SK-N-SH (cell line): ENCODE data around the gene POLR2C. TPM values are rescaled to one million over a fixed set of nuclear protein-coding genes. Genes with fewer than 3 reads are reported as not detected.

Source experiments
- CTCF ChIA-PET: fragments of 300-600, 350-600 bp; formaldehyde crosslinking; extraction: SDS; loops from one replicate; lab custom pipeline; 2021; lab: Yijun Ruan, JAX
- POLR2A ChIA-PET: fragments of 350-600 bp; sonication (Branson Sonifier 250); formaldehyde crosslinking; extraction: SDS; loops from one replicate; lab custom pipeline; 2020; ENCODE audit warnings: antibody characterized with exemption, inconsistent platforms; lab: Yijun Ruan, JAX
- DNase-seq: peaks from one replicate; pipeline ENCODE4 v3.0.0; 2012
- H2AFZ ChIP-seq: fragments of 200-600 bp; sonication (generic); 2 replicates; pipeline ENCODE4 v1.8.1; 2016; ENCODE audit warnings: antibody characterized with exemption, mild to moderate bottlenecking, low read depth
- H3F3A ChIP-seq: fragments of 200-600 bp; sonication (generic); replicated peaks from 2 replicates; pipeline ENCODE3; 2016; ENCODE audit warnings: antibody characterized with exemption, mild to moderate bottlenecking; ENCODE audit not compliant: insufficient read depth
- H3K27ac ChIP-seq, 2 experiments: fragments of 200-500 bp in 1 of 2; fragments of 200-600 bp in 1 of 2; sonication (Bioruptor generic) in 1 of 2; sonication (generic), shearing (Covaris generic) in 1 of 2; 2 replicates each; pipeline versions ENCODE4 v1.5.1 to v1.6.1; 2014 to 2016; ENCODE audit warnings: low read depth in 2 of 2, inconsistent platforms in 1 of 2, low read length in 1 of 2, mild to moderate bottlenecking in 1 of 2, mixed read lengths in 1 of 2
- H3K27me3 ChIP-seq: fragments of 200-600 bp; sonication (generic), shearing (Covaris generic); 2 replicates; pipeline ENCODE4 v1.6.1; 2016; ENCODE audit warnings: mixed run types; ENCODE audit not compliant: insufficient read depth
- H3K36me3 ChIP-seq, 2 experiments: fragments of 200-500 bp in 1 of 2; fragments of 200-600 bp in 1 of 2; sonication (Bioruptor generic) in 1 of 2; sonication (generic) in 1 of 2; replicated peaks in 1 of 2; 2 replicates each; pipeline versions ENCODE3 to v1.5.1; 2014 to 2016; ENCODE audit warnings: low read length in 1 of 2, mild to moderate bottlenecking in 1 of 2; ENCODE audit not compliant: insufficient read depth in 2 of 2, control insufficient read depth in 1 of 2
- H3K4me1 ChIP-seq, 2 experiments: fragments of 200-500 bp in 1 of 2; fragments of 200-600 bp in 1 of 2; sonication (Bioruptor generic) in 1 of 2; sonication (generic), shearing (Covaris generic) in 1 of 2; 2 replicates each; pipeline versions ENCODE4 v1.5.1 to v1.6.1; 2014 to 2016; ENCODE audit warnings: low read depth in 1 of 2, low read length in 1 of 2, mixed run types in 1 of 2; ENCODE audit not compliant: insufficient read depth in 2 of 2, control insufficient read depth in 1 of 2
- H3K4me2 ChIP-seq: fragments of 200-600 bp; sonication (generic), shearing (Covaris generic); 2 replicates; pipeline ENCODE4 v1.6.1; 2017; ENCODE audit warnings: mixed run types
- H3K4me3 ChIP-seq, 2 experiments: fragments of 200-500 bp in 1 of 2; fragments of 200-600 bp in 1 of 2; sonication (Bioruptor generic) in 1 of 2; sonication (generic), shearing (Covaris generic) in 1 of 2; 2 replicates each; pipeline versions ENCODE4 v1.5.1 to v1.8.1; 2014 to 2016; ENCODE audit warnings: low read depth in 2 of 2, inconsistent platforms in 1 of 2, low read length in 1 of 2, mild to moderate bottlenecking in 1 of 2, mixed read lengths in 1 of 2, moderate library complexity in 1 of 2
- H3K79me2 ChIP-seq: fragments of 200-600 bp; sonication (generic); 2 replicates; pipeline ENCODE4 v1.8.1; 2017; ENCODE audit warnings: mild to moderate bottlenecking; ENCODE audit not compliant: insufficient read depth
- H3K9ac ChIP-seq: fragments of 200-600 bp; sonication (generic); 2 replicates; pipeline ENCODE4 v1.6.1; 2017; ENCODE audit warnings: mixed run types
- H3K9me2 ChIP-seq: fragments of 200-600 bp; sonication (generic); 2 replicates; pipeline ENCODE4 v1.6.1; 2017; ENCODE audit warnings: mixed run types
- H3K9me3 ChIP-seq: fragments of 200-600 bp; sonication (generic); 2 replicates; pipeline ENCODE4 v1.6.1; 2017; ENCODE audit warnings: mixed run types, mild to moderate bottlenecking, moderate library complexity
- H4K20me1 ChIP-seq: fragments of 200-600 bp; sonication (generic); 2 replicates; pipeline ENCODE4 v1.6.1; 2017; ENCODE audit warnings: mild to moderate bottlenecking, mixed run types; ENCODE audit not compliant: insufficient read depth
- FOSL2 ChIP-seq: IDR thresholded peaks from 2 replicates; pipeline ENCODE4 v1.4.0; 2012; ENCODE audit warnings: low read depth, mild to moderate bottlenecking, moderate library complexity, borderline replicate concordance
- IRF3 ChIP-seq: fragments of 150-350 bp; IDR thresholded peaks from 2 replicates; pipeline ENCODE4 v1.6.1; 2016; ENCODE audit warnings: mild to moderate bottlenecking, low read depth, low read length
- MEF2A ChIP-seq: IDR thresholded peaks from 2 replicates; pipeline ENCODE4 v1.4.0; 2012; ENCODE audit warnings: low read depth, borderline replicate concordance
- MXI1 ChIP-seq: IDR thresholded peaks from 2 replicates; pipeline ENCODE4 v1.6.1; 2012; ENCODE audit warnings: mild to moderate bottlenecking, low read depth, low read length, improper control_type of control experiment
- REST ChIP-seq: IDR thresholded peaks from 2 replicates; pipeline ENCODE4 v1.6.1; 2012; ENCODE audit warnings: mild to moderate bottlenecking, low read depth, low read length, moderate library complexity
- USF1 ChIP-seq: IDR thresholded peaks from 2 replicates; pipeline ENCODE4 v1.4.0; 2012; ENCODE audit warnings: low read depth, borderline replicate concordance
- WGBS: methylation state at CpG from one replicate; pipeline ENCODE4 v1.1.6; 2017; ENCODE audit warnings: low lambda C conversion rate; 5-methylcytosine and 5-hydroxymethylcytosine counted together
- polyA plus RNA-seq, 3 experiments: library from polyadenylated mRNA; depleted of rRNA; stranded (reverse); fragments of >200 nt; gene quantifications; 2 replicates each; pipeline ENCODE4 v1.2.3, GENCODE V29; 2012

POLR2C gene
- polyA plus RNA-seq, 1 of the 3 experiments (the other 2 are of a cell fraction): 160 TPM

GRCh38 chr16:57484515-57485005, 22.1 kb downstream of the POLR2C start:
- no peak overlapping the region for H2AFZ ChIP-seq
- no peaks in the 10 kb centered on the region for H4K20me1 ChIP-seq
- DNase-seq: no peak
- H3K27me3 ChIP-seq: no peaks in the 10 kb centered on the region
- H3K4me1 ChIP-seq: peaks cover 6 to 59% of the 10 kb centered on the region in 2 experiments; a peak in 3 of 4 replicates
- H3K9ac ChIP-seq: no peak overlapping the region
- ChIA-PET POLR2A (interaction anchor here (0.8 to 10.0 kb wide), 6 partner anchors 12 to 37 kb away, joined by 3 to 152 read pairs (median 10); partner anchors contain the start of genes CIAPIN1, COQ9 and POLR2C), CTCF (interaction anchor here (4.0 to 21.0 kb wide), 2 partner anchors 30 to 66 kb away, joined by 22 to 354 read pairs; no protein-coding TSS in a partner anchor)
- TF ChIP-seq FOSL2 (no peak), MEF2A (no peak), USF1 (no peak), IRF3 (no peak)
- H3K9me3 ChIP-seq: no peaks in the 10 kb centered on the region
- peaks cover 5% of the 10 kb centered on the region for H3F3A ChIP-seq
- H3K4me3 ChIP-seq: peak overlapping the region in 1 of 2 experiments; percentile 83; a peak in 2 of 4 replicates
- H3K27ac ChIP-seq: peak overlapping the region in 1 of 2 experiments; percentile 94; a peak in 2 of 4 replicates
- H3K79me2 ChIP-seq: no peaks in the 10 kb centered on the region; the same call in 1 of the 2 replicates
- peak overlapping the region; percentile 97; the same call in 1 of the 2 replicates for H3K4me2 ChIP-seq
- H3K9me2 ChIP-seq: no peaks in the 10 kb centered on the region
- no peaks in the 10 kb centered on the region for H3K36me3 ChIP-seq
- 84% methylated on average over 7 of the region's 8 CpGs for WGBS

GRCh38 chr16:57485091-57485915, 22.8 kb downstream of the POLR2C start:
- H3K27me3 ChIP-seq: no peaks in the 10 kb centered on the region
- peaks cover 5% of the 10 kb centered on the region for H3F3A ChIP-seq
- CTCF ChIA-PET: interaction anchor here (1.3 to 21.0 kb wide), 4 partner anchors 9 to 90 kb away, joined by 3 to 354 read pairs (median 12); no protein-coding TSS in a partner anchor
- peak overlapping the region; percentile 67 to 83 for H3K4me3 ChIP-seq
- WGBS: 57% methylated on average over 12 of the region's 14 CpGs
- H4K20me1 ChIP-seq: no peaks in the 10 kb centered on the region
- H3K79me2 ChIP-seq: no peaks in the 10 kb centered on the region; the same call in 1 of the 2 replicates
- H3K27ac ChIP-seq: peak overlapping the region in 1 of 2 experiments; percentile 94; a peak in 2 of 4 replicates
- H3K9me2 ChIP-seq: no peaks in the 10 kb centered on the region
- H3K9ac ChIP-seq: peak overlapping the region; percentile 64
- TF ChIP-seq MXI1 (0 out of 2 replicates have a peak, but pooled peaks have one; percentile 39), REST (no peak)
- TF ChIP-seq, all 33 proteins: peak for 1
- peak overlapping the region; percentile 71; the same call in 1 of the 2 replicates for H2AFZ ChIP-seq
- no peaks in the 10 kb centered on the region for H3K36me3 ChIP-seq
- H3K9me3 ChIP-seq: no peaks in the 10 kb centered on the region
- no peak for DNase-seq
- POLR2A ChIA-PET: interaction anchor here (0.6 to 10.0 kb wide), 9 partner anchors 12 to 547 kb away, joined by 3 to 152 read pairs (median 6); partner anchors contain the start of genes CIAPIN1, COQ9 and POLR2C
- peaks cover 3 to 51% of the 10 kb centered on the region in 2 experiments; a peak in 3 of 4 replicates for H3K4me1 ChIP-seq
- H3K4me2 ChIP-seq: peak overlapping the region; percentile 97
